ENCODE results near the gene SARDH.

SARDH gene

GRCh38 chr9:133760713-133761290 is 22.6 kb upstream of the SARDH start:
- CTCF ChIA-PET: interaction anchor here (1.1 kb wide), 1 partner anchor 8 kb away, joined by 3 read pairs; no protein-coding TSS in a partner anchor

DNA sequence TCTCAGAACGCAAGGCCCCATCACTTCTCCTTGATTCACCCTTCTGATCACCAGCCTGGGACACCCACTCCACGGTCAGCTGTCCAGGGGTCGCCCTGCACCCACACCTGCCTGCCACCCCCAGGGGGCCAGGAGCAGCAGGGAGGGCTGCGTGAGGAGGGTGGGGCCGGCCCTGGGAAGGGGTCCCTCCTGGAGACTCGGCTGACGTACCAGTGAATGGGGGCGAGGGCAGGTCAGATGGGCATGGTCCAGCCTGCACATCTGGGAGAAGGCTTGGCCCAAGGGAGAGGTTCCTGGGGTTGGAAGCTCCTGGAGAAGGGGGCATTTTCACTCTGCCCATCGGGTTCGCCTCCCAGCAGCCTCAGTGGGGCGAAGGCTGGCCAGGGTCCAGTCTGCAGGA is 21.8 kb upstream of the SARDH start:
- no peak for DNase-seq (ENCODE audit: extremely low spot score)
- ChIA-PET POLR2A (no interaction called here), CTCF (interaction anchor here (1.1 kb wide), 2 partner anchors 9 to 17 kb away, joined by 3 read pairs; no protein-coding TSS in a partner anchor)
- TF ChIP-seq FOXA1 (IDR thresholded peaks at IDR 0.05): no peak
- no peak for TF ChIP-seq CTBP1 (IDR thresholded peaks at IDR 0.05; ENCODE audit: borderline replicate concordance)
- TF ChIP-seq PKNOX1 (IDR thresholded peaks at IDR 0.05): no peak
- TF ChIP-seq LEF1 (IDR thresholded peaks at IDR 0.05; ENCODE audit: borderline replicate concordance): no peak
- TF ChIP-seq ARNT (IDR thresholded peaks at IDR 0.05): no peak
- TF ChIP-seq TARDBP (IDR thresholded peaks at IDR 0.05): no peak
- TF ChIP-seq HDGF (IDR thresholded peaks at IDR 0.05; ENCODE audit: borderline replicate concordance): no peak
- no peak for TF ChIP-seq NFRKB (IDR thresholded peaks at IDR 0.05)
- no peak for TF ChIP-seq ZNF384 (IDR thresholded peaks at IDR 0.05)
- TF ChIP-seq SUZ12 (IDR thresholded peaks at IDR 0.05): no peak
- no peak for TF ChIP-seq BHLHE40 (IDR thresholded peaks at IDR 0.05; ENCODE audit: borderline replicate concordance)
- no peak for TF ChIP-seq SP1 (IDR thresholded peaks at IDR 0.05)
- no peak for TF ChIP-seq ELF4 (IDR thresholded peaks at IDR 0.05)
- TF ChIP-seq L3MBTL2 (conservative IDR thresholded peaks at IDR 0.05): no peak
- no peak for TF ChIP-seq FOXK2 (IDR thresholded peaks at IDR 0.05)
- TF ChIP-seq FOXM1 (IDR thresholded peaks at IDR 0.05; ENCODE audit: borderline replicate concordance): no peak

More at GRCh38 chr9:133760713-133761290, 22.6 kb upstream of the SARDH start:
- DNase-seq (ENCODE audit: extremely low spot score): no peak
- TF ChIP-seq FOXA1 (IDR thresholded peaks at IDR 0.05): no peak
- TF ChIP-seq PKNOX1 (IDR thresholded peaks at IDR 0.05): no peak
- no peak for TF ChIP-seq SP1 (IDR thresholded peaks at IDR 0.05)
- no peak for TF ChIP-seq ELF4 (IDR thresholded peaks at IDR 0.05)
- TF ChIP-seq NFRKB (IDR thresholded peaks at IDR 0.05): no peak
- TF ChIP-seq BHLHE40 (IDR thresholded peaks at IDR 0.05; ENCODE audit: borderline replicate concordance): no peak
- TF ChIP-seq L3MBTL2 (conservative IDR thresholded peaks at IDR 0.05): no peak
- TF ChIP-seq ZNF384 (IDR thresholded peaks at IDR 0.05): no peak
- no peak for TF ChIP-seq HDGF (IDR thresholded peaks at IDR 0.05; ENCODE audit: borderline replicate concordance)
- TF ChIP-seq LEF1 (IDR thresholded peaks at IDR 0.05; ENCODE audit: borderline replicate concordance): no peak
- TF ChIP-seq ARNT (IDR thresholded peaks at IDR 0.05): no peak
- no peak for TF ChIP-seq TARDBP (IDR thresholded peaks at IDR 0.05)
- TF ChIP-seq FOXM1 (IDR thresholded peaks at IDR 0.05; ENCODE audit: borderline replicate concordance): no peak
- TF ChIP-seq SUZ12 (IDR thresholded peaks at IDR 0.05): no peak
- TF ChIP-seq FOXK2 (IDR thresholded peaks at IDR 0.05): no peak
- no peak for TF ChIP-seq CTBP1 (IDR thresholded peaks at IDR 0.05; ENCODE audit: borderline replicate concordance)
- POLR2A ChIA-PET: no interaction called here

DNA sequence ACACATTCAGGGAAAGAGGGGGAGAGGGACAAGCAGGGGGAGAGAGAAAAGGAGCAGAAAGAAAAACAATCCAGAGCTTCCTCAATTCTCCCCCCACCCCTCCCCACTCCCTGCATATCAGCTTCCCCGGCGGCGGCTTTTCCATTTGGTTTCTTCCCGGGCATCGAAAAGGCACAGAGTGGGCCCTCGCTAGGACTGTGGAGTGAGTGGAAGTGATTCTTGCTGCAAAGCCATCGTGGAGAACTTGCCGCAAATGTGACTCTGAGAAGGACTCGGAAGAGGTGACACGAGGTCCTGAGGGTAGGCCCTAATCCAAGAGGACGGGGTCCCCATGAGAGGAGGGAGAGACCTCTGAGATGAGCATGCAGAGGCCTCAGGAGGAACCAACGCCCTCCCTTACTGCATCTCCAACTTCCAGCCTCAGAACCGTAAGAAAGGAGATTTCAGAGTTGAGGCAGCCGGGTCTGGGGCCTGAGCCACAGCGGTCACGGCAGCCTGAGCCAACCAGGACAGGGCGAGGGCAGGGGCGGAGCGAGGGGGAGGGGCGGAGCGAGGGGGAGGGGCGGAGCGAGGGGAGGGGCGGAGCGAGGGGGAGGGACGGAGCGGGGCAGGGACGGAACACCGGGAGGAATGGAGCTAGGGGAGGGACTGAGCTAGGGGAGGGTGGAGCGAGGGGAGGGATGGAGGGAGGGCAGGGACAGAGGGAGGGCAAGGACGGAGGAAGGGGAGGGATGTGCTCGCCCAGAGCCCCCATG is 21.2 kb upstream of the SARDH start:
- ChIA-PET POLR2A (no interaction called here), CTCF (interaction anchor here (1.1 kb wide), 2 partner anchors 10 to 16 kb away, joined by 3 read pairs; no protein-coding TSS in a partner anchor)
- TF ChIP-seq BHLHE40 (IDR thresholded peaks at IDR 0.05; ENCODE audit: borderline replicate concordance): no peak
- TF ChIP-seq L3MBTL2 (conservative IDR thresholded peaks at IDR 0.05): peak; percentile 48; the same call in 1 of the 2 replicates
- DNase-seq (ENCODE audit: extremely low spot score): peak; percentile 57

DNA sequence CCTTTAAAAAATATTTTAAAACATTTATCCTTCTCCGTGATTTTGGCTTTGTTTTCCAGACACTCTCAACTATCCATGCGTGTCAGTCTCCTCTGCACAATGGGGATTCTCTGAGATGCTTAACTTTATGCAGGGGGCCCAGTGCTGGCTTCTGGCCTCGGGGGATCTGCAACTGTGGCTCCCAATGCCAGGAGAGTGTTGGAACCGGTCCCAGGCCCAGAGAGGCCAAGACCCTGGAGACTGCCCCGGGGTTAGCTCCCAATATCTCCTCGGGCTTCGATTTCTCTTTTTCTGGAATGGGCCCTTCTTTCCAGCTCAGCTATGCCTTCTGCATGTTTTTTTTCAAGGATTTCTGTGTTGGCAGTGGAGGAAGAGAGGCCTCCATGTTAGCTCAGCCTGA is 20.1 kb upstream of the SARDH start:
- TF ChIP-seq NFRKB (IDR thresholded peaks at IDR 0.05) (no peak), L3MBTL2 (conservative IDR thresholded peaks at IDR 0.05) (no peak), ARNT (IDR thresholded peaks at IDR 0.05) (no peak)
- CTCF ChIA-PET: interaction anchor here (0.8 kb wide), 1 partner anchor 15 kb away, joined by 3 read pairs; no protein-coding TSS in a partner anchor

DNA sequence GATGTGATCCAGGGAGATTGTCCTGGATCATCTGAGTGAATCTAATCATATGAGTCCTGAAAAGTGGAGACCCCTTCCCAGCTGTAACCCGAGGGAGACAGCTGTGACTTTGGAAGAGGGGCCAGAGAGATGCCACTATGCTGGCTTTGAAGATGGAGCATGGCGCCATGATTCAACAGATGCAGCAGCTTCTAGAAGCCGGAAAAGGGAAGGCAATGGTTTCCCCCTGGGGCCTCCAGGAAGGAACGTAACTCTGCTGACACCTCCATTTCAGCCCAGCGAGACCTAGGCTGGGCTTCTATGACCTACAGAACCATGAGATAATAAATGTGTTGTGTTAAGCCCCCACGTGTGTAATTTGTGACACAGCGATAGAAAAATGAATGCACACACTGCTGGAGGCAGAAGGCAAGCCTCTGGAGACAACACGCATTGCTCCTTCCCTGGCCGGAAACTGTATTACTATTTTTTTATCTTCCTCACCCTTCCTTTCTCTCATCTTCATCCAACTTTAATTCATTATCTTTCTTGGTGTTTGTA is 16.6 kb upstream of the SARDH start:
- POLR2A ChIA-PET: no interaction called here
- TF ChIP-seq PKNOX1 (IDR thresholded peaks at IDR 0.05) (no peak), FOXM1 (IDR thresholded peaks at IDR 0.05; ENCODE audit: borderline replicate concordance) (no peak), TARDBP (IDR thresholded peaks at IDR 0.05) (no peak), SUZ12 (IDR thresholded peaks at IDR 0.05) (no peak), ARNT (IDR thresholded peaks at IDR 0.05) (no peak), NFRKB (IDR thresholded peaks at IDR 0.05) (no peak), HDGF (IDR thresholded peaks at IDR 0.05; ENCODE audit: borderline replicate concordance) (no peak), SP1 (IDR thresholded peaks at IDR 0.05) (no peak), CTBP1 (IDR thresholded peaks at IDR 0.05; ENCODE audit: borderline replicate concordance) (no peak)
- DNase-seq (ENCODE audit: extremely low spot score): no peak
- CTCF ChIA-PET: no interaction called here

More for the DNA sequence above, 20.1 kb upstream of the SARDH start:
- DNase-seq (ENCODE audit: extremely low spot score): no peak
- POLR2A ChIA-PET: interaction anchor here (0.6 kb wide), 1 partner anchor 813 kb away, joined by 3 read pairs; no protein-coding TSS in a partner anchor

- CTCF ChIA-PET: no interaction called here
- DNase-seq (ENCODE audit: extremely low spot score): no peak
- TF ChIP-seq TARDBP (IDR thresholded peaks at IDR 0.05) (no peak), NFRKB (IDR thresholded peaks at IDR 0.05) (no peak), FOXK2 (IDR thresholded peaks at IDR 0.05) (no peak), ZNF384 (IDR thresholded peaks at IDR 0.05) (no peak), CTBP1 (IDR thresholded peaks at IDR 0.05; ENCODE audit: borderline replicate concordance) (no peak), SP1 (IDR thresholded peaks at IDR 0.05) (no peak)
- POLR2A ChIA-PET: no interaction called here
These were observed 16.0 kb upstream of the SARDH start for GRCh38 chr9:133754187-133754586.

Data from HEK293T (cell line).